GM19395 (cell line): Measurements from ENCODE around the gene ITGA3.
"Not testable (repeated sequence)": the region's sequence is repeated elsewhere in the genome, so short reads cannot be mapped to it uniquely, and the experiment has no call there.

Source experiments
- ATAC-seq: cut with Tn5 transposase; IDR thresholded peaks from one replicate; pipeline ENCODE4 v1.9.1; 2021; ENCODE audit warnings: mild to moderate bottlenecking, moderate library complexity; ENCODE audit not compliant: unreplicated experiment

ITGA3 gene

DNA sequence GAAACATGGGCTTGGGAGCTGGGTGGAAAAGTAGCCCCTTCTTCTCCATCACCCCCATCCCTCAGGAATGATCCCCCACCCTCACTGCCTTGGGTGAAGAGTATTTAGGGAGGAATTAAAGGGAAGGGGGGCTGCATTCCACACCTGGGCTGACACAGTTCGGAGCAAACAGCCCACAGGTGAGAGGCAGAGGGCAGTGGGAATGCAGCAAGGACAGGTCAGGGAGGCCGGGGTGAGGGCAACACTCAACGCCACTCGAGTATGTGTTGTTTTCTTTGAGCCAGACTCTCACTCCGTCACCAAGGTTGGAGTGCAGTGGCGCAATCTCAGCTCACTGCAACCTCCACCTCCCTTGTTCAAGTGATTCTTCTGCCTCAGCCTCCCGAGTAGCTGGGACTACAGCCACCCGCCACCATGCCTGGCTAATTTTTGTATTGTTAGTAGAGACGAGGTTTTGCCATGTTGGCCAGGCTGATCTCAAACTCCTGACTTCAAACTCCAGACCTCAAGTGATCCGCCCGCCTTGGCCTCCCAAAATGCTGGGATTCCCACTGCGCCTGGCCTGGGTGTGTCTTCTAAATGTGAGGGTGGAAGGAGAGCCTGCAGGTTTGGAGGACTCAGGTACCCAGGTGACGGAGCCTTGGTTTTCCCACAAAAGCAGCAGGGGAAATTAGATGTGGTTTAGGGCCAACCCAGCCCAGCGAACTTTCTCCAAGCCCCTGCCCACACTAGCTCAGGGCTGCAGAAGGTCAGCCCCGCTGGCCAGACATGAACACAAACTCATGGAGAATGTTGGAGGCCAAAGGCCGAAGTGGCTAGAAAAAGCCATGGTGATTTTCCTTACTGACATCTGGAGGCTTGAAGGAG is 21.2 kb upstream of the ITGA3 start:
- ATAC-seq: no peak

DNA sequence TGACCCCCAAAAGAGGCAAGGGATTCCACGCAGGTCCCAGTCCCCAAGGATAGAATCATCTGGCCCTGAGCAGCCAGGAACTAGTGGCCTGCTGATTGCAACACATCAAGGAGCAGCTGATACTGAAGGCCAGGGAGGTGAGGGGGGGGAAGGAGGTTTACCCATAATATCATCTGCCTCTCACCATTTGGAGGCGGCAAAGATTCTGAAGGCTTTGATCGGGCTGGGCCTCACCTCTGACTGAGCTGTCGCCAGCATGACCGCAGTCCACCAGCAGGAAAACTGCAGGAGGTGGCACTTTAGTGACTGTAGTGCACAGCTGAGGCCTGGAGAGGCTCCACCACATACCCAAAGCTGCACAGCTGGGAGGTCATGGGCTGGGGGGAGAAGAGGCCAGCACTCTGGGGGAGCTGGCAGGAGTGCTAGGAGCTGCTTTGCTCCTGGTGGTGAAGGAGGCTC is 20.5 kb upstream of the ITGA3 start:
- no peak for ATAC-seq

- no peak for ATAC-seq
Measured at GRCh38 chr17:50035945-50036344, 20.0 kb upstream of the ITGA3 start.

DNA sequence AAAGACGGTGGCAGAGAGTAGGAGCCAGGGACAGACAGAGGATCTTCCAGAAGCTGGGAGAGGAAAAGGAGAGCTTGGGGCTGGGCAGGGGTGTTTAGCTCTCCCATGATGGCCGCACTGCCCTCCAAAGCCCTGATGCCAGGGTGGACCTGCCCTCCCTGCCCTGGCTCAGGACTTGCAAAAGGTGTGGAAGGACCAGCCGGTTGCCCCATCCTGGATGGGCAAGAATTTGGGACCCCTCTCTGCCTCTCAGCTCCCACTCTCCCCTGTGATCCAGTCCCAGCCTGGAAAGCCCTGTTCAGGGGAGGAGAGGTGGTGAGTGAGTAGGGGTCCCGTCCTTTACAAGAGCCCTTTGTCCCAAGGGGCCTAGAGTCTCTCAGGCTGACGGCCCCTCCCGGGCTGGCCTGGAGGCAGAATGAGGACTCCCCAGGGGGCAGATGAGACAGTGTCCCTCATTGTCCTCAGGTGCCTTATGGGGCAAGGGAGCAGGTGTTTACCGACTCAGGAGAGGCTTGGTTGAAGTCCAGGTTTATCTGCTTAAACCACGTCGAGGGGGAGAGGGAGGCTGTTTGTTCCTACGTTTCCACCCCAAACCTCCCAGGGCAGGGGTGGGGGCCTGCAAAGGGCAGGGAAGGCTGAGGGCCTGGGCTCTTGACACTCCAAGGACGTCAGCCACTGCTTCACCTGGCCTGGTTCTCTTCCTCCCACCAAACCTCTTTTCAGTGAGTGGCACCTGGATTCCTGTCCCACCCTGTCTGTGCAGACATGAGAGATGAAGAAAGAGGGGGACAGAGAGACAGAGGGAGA is 19.3 kb upstream of the ITGA3 start:
- no peak for ATAC-seq

DNA sequence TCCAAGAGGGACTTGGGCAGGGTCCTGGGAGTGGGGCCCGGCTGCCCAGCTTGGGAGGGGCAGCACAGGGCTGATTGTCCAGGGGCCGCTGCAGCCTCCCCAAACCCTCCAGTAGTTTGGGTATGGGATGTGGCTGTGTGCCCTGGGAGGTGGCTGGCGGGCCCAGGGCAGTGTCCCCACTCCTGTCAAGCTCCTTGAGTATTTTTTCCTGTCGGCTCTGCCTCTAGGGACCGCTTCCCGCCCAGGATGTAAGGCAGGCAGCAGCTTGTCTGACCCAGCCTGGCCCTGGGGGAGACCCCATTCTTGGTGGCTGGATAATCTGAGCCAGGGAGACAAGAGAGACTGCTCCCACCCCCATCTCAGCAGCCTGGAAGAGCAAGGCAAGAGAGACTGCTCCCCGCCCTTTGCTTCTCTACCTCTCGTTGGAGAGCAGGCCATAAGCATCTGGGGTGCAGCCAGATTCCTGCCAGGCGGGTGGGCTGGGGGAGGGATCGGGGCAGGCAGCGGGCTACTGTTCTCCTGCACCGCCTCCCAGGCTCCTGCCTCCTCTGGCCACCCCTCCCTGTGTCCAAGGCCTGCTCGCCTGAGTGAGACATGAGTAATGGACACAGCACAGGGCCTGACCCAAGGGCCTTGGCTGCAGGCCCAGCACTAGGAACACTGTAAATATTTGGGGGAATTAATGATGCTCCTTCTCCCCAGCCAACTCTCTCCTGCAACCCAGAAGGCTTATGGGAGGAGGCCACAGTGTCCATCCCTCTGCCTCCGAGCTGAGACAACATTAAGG is 18.4 kb upstream of the ITGA3 start:
- no peak for ATAC-seq

DNA sequence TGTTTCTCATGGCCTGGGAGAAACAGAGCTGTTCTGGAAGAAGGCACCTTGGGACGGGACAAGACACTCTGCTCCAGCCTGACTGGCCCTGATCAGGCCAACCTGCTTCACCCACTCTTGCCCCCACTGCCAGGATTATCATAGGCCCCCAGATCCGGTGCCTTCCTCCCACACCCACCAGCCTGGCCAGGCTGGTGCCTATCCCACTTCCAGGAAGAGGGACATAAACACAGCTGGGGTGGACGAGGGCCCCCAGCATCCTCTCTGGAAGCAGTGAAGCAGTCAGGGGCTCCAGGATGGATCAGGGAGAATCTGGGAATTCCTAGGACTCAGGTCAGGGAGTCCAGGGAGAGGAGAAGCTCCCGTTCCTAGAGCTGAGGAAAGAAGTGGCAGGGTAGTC is 16.9 kb upstream of the ITGA3 start:
- ATAC-seq: no peak

DNA sequence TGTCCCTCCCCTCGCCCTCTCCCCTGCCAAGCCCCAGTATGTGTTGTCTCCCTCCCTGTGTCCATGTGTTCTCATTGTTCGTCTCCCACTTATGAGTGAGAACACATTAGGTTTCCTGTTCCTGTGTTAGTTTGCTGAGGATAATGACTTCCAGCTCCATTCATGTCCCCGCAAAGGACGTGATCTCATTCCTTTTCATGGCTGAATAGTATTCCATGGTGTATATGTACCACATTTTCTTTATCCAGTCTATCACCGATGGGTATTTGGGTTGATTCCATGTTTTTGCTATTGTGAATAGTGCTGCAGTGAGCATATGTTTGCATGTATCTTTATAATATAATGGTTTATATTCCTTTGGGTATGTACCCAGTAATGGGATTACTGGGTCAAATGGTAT is 15.4 kb upstream of the ITGA3 start:
- ATAC-seq: not testable (repeated sequence)

- no peak for ATAC-seq
Measured at GRCh38 chr17:50042211-50042610, 13.7 kb upstream of the ITGA3 start.

DNA sequence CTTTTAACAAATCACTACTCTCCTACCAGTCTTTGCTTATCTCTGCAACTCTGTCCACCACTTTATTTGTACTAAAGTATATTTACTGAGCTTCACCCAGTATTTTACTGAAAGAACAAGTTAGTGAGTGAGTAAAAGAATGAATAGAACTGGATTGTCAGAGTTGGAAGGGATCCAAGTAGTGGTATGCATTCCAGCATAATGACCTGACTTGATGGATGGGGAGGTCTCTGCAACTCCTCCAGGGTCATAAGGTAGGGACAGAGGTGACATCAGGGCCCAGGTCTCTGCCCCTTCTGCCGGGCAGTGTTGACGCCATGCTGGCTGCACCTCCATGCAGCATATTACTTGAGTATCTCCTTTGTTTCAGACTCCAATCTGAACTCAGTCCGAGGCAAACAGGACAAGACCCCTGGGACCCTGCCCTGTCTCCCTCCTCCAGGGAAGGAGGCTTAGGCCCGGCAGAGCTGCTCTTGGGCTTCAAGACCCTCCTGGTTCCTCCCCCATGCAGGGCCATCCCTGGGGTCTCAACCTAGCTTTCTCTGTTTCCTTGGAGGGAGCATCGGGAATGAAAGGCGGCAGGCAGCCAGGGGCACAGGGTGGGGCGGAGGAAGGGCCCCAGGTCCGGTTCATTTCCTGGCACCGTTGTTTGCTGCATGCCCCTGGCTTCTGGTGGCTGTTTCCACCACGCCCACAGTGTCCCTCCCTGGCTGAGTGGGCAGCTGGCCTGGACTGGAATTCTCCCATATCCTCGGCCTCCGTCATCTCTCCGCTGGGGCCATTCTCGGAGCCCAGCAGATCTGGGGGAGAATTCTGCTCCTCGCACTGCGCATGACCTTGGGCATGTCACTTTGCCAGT is 12.4 kb upstream of the ITGA3 start:
- ATAC-seq: no peak

DNA sequence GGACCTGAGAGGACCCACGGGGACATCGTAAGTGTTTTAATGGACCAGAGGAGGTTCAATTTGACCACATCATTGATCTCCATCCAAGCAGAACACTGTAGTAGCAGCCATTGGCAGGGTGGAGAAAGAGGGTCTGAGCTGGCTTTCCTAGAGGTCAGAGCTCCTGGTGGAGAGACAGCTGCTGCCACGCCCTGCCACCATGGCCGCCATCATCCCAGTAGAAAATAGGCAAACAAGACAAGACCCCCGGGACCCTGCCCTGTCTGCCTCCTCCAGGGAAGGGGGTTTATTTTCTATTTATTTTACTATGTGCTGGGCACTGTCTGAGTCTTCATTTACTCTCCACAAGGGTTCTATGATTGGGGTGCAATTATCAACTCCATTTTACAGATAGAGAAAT is 11.4 kb upstream of the ITGA3 start:
- ATAC-seq: no peak

DNA sequence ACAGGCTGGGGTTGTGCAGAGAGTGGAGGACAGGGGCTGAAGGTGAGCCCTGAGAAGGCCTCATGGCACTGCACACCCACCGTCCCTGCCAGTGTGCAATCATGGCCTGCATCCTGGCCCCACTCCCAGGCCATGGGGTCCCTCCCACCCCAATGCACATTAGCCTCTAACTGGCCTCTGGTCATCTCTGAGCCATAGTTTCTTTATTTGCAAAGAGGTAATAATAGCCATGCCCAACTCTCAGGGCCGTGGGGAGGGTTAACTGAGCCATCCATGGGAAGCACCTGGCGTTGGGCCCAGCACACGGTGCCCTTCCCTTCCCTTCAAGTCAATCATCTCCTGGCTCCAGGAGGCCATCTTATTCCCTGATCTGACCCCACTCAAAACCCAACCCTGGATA is 10.8 kb upstream of the ITGA3 start:
- no peak for ATAC-seq

DNA sequence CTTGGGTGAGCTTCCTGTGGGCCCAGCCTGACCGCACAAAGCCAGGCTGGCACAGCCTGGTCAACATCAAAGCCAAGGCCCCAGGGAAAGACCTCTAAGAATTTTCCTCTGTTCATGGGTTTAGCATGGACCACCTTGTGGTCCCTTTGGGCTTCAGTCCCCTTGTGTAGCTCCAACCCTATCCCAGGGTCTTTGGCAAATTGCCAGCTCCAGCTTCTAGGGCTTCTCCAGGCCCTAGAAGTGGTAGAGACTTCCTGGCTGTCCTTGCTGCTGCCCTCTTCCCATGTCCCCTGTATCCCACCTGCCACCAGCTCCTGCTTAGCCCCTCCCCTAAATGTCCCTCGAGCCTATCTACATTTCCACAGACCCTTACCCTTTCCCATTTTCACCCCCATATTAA is 9.7 kb upstream of the ITGA3 start:
- no peak for ATAC-seq

GRCh38 chr17:50046667-50047066 is 9.2 kb upstream of the ITGA3 start:
- ATAC-seq: no peak

- no peak for ATAC-seq
Measured at GRCh38 chr17:50047083-50047482, 8.8 kb upstream of the ITGA3 start.

GRCh38 chr17:50047488-50048126 is 8.3 kb upstream of the ITGA3 start:
- no peak for ATAC-seq

- ATAC-seq: no peak
Measured at GRCh38 chr17:50048146-50048720, 7.7 kb upstream of the ITGA3 start.

- ATAC-seq: no peak
Measured at GRCh38 chr17:50048988-50049387, 6.9 kb upstream of the ITGA3 start.

- ATAC-seq: no peak
Measured at GRCh38 chr17:50049636-50050035, 6.3 kb upstream of the ITGA3 start.

GRCh38 chr17:50050431-50051032 is 5.4 kb upstream of the ITGA3 start:
- ATAC-seq: no peak
